Neural cell (in vitro differentiated cells): ENCODE measurements around the gene CUX1. TPM values are rescaled to one million over a fixed set of nuclear protein-coding genes. Genes with fewer than 3 reads are reported as not detected.

Experiments used
- H2AFZ ChIP-seq: fragments of 200-600, 300-800 bp; sonication (generic), shearing (Covaris generic); 2 replicates; pipeline ENCODE4 v1.6.0; 2014; ENCODE audit warnings: low read depth, mild to moderate bottlenecking, antibody characterized with exemption, low read length, moderate library complexity
- H3F3A ChIP-seq: fragments of 200-600 bp; shearing (Covaris generic); 2 replicates; pipeline ENCODE4 v1.6.1; 2016; ENCODE audit warnings: mild to moderate bottlenecking, moderate library complexity, mixed read lengths, antibody characterized with exemption, low read length; ENCODE audit not compliant: insufficient read depth, poor library complexity, severe bottlenecking
- H3K27ac ChIP-seq: fragments of 200-600, 300-800 bp; sonication (generic), shearing (Covaris generic); 2 replicates; pipeline ENCODE4 v1.5.1; 2014; ENCODE audit warnings: mild to moderate bottlenecking, low read length, moderate library complexity
- H3K27me3 ChIP-seq: fragments of 300-800, 200-600 bp; sonication (generic), shearing (Covaris generic); 2 replicates; pipeline ENCODE4 v1.6.0; 2014; ENCODE audit warnings: mild to moderate bottlenecking, low read depth, low read length, moderate library complexity; ENCODE audit not compliant: insufficient read depth
- H3K36me3 ChIP-seq: fragments of 300-800, 200-600 bp; sonication (generic), shearing (Covaris generic); 2 replicates; pipeline ENCODE4 v1.5.1; 2014; ENCODE audit warnings: mild to moderate bottlenecking, antibody characterized with exemption, low read length, moderate library complexity; ENCODE audit not compliant: insufficient read depth
- H3K4me2 ChIP-seq: fragments of 300-800, 200-600 bp; sonication (generic), shearing (Covaris generic); 2 replicates; pipeline ENCODE4 v1.6.0; 2014; ENCODE audit warnings: mild to moderate bottlenecking, low read length
- H3K4me3 ChIP-seq: fragments of 300-800, 200-600 bp; sonication (generic), shearing (Covaris generic); 2 replicates; pipeline ENCODE4 v1.5.1; 2014; ENCODE audit warnings: mild to moderate bottlenecking, low read length, moderate library complexity
- H3K79me2 ChIP-seq: fragments of 200-600 bp; shearing (Covaris generic); replicated peaks from 2 replicates; pipeline ENCODE4 v1.6.0; 2014; ENCODE audit warnings: mild to moderate bottlenecking, low read length, moderate library complexity; ENCODE audit not compliant: insufficient read depth
- H3K9ac ChIP-seq: fragments of 300-800, 200-600 bp; sonication (generic), shearing (Covaris generic); 2 replicates; pipeline ENCODE4 v1.6.1; 2016; ENCODE audit warnings: mild to moderate bottlenecking, low read length, mixed read lengths
- H3K9me2 ChIP-seq: fragments of 200-600 bp; shearing (Covaris generic); 2 replicates; pipeline ENCODE4 v1.6.1; 2016; ENCODE audit warnings: mild to moderate bottlenecking, low read length, mixed read lengths; ENCODE audit not compliant: insufficient read depth
- H3K9me3 ChIP-seq: fragments of 200-600, 300-800 bp; sonication (generic), shearing (Covaris generic); 2 replicates; pipeline ENCODE4 v1.6.1; 2016; ENCODE audit warnings: mild to moderate bottlenecking, mixed run types, low read length, moderate library complexity, mixed read lengths
- H4K20me1 ChIP-seq: fragments of 200-600 bp; shearing (Covaris generic); 2 replicates; pipeline ENCODE4 v1.6.1; 2016; ENCODE audit warnings: mild to moderate bottlenecking, mixed run types; ENCODE audit not compliant: insufficient read depth
- EP300 ChIP-seq: fragments of 450-650 bp; conservative IDR thresholded peaks from 2 replicates; pipeline ENCODE4 v1.6.1; 2014; ENCODE audit warnings: antibody characterized with exemption, mild to moderate bottlenecking, moderate library complexity; ENCODE audit not compliant: poor library complexity, severe bottlenecking
- EZH2 ChIP-seq: fragments of 200-600, 300-800 bp; shearing (Covaris generic), sonication (generic); IDR thresholded peaks from 2 replicates; pipeline ENCODE4 v1.6.1; 2014; ENCODE audit warnings: antibody characterized with exemption, low read length, borderline replicate concordance, mild to moderate bottlenecking; ENCODE audit not compliant: insufficient read depth, poor library complexity, severe bottlenecking
- MXI1 ChIP-seq: fragments of 450-650 bp; conservative IDR thresholded peaks from 2 replicates; pipeline ENCODE4 v1.6.1; 2014; ENCODE audit warnings: antibody characterized with exemption, mild to moderate bottlenecking; ENCODE audit not compliant: poor library complexity, severe bottlenecking
- POLR2AphosphoS5 ChIP-seq: IDR thresholded peaks from 2 replicates; pipeline ENCODE4 v1.6.1; 2012
- RAD21 ChIP-seq: fragments of 450-650 bp; conservative IDR thresholded peaks from 2 replicates; pipeline ENCODE4 v1.6.1; 2014; ENCODE audit warnings: antibody characterized with exemption, mild to moderate bottlenecking, moderate library complexity
- SMC3 ChIP-seq: fragments of 450-650 bp; conservative IDR thresholded peaks from 2 replicates; pipeline ENCODE4 v1.6.1; 2014; ENCODE audit warnings: antibody characterized with exemption, mild to moderate bottlenecking, moderate library complexity; ENCODE audit not compliant: poor library complexity
- TAF1 ChIP-seq: IDR thresholded peaks from 2 replicates; pipeline ENCODE4 v1.6.1; 2012; ENCODE audit warnings: low read depth
- polyA plus RNA-seq: library from polyadenylated mRNA; depleted of rRNA; stranded (reverse); fragments of >200 nt; gene quantifications from 2 replicates; pipeline ENCODE4 v1.2.3, GENCODE V29; 2014
- TF ChIP-seq, protein P1 (sequence below): fragments of 450-650 bp; IDR thresholded peaks from 2 replicates; pipeline ENCODE4 v1.5.1; 2014; ENCODE audit warnings: antibody characterized with exemption, mild to moderate bottlenecking, moderate library complexity; ENCODE audit not compliant: poor library complexity, severe bottlenecking

The CUX1 gene
- polyA plus RNA-seq, 1 donor from 2014 or later, result 26.6 TPM

DNA sequence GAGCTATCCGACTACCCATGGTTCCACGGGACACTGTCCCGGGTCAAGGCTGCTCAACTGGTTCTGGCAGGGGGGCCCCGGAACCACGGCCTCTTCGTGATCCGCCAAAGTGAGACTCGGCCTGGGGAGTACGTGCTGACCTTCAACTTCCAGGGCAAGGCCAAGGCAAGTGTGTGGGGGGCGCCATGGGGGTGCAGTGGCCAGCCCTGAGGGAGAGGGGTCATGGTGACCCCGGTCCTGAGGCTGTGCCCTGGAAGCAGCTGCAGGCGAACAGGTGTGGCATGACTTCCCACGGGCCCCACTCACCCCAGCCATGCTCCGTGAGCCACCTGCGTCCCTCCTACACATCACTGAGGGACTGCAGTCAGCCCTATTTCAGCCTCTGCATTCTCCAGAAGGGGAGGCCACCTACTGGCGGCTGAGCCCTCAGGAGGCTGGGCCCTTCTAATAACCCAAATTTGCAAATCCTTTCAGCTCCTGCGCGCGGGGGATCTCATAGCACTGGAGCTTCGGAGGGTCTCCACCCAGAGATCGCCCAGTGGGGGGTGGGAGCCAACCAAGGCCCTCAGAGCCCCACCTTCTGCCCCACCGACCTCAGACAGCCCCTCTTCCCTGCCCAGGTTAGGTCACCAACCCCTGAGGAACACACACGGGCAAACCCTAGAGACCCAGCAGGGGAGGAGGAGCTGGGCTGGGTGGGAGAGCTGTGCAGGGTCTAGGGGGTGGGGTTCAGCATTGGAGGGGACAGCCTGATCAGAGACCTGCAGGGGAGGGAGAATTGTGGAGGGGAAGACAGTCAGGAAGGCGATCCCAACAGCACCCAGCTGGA is 500.0 kb downstream of the CUX1 start:
- H3K4me2 ChIP-seq, result no peak overlapping the region
- no peaks in the 10 kb centered on the region for H3K9me2 ChIP-seq
- no peaks in the 10 kb centered on the region for H4K20me1 ChIP-seq
- no peak overlapping the region for H3K27ac ChIP-seq
- TF ChIP-seq, protein P1, sequence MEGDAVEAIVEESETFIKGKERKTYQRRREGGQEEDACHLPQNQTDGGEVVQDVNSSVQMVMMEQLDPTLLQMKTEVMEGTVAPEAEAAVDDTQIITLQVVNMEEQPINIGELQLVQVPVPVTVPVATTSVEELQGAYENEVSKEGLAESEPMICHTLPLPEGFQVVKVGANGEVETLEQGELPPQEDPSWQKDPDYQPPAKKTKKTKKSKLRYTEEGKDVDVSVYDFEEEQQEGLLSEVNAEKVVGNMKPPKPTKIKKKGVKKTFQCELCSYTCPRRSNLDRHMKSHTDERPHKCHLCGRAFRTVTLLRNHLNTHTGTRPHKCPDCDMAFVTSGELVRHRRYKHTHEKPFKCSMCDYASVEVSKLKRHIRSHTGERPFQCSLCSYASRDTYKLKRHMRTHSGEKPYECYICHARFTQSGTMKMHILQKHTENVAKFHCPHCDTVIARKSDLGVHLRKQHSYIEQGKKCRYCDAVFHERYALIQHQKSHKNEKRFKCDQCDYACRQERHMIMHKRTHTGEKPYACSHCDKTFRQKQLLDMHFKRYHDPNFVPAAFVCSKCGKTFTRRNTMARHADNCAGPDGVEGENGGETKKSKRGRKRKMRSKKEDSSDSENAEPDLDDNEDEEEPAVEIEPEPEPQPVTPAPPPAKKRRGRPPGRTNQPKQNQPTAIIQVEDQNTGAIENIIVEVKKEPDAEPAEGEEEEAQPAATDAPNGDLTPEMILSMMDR, result no peak
- TF ChIP-seq RAD21 (no peak), MXI1 (no peak), SMC3 (no peak), POLR2AphosphoS5 (no peak), TAF1 (no peak)
- H3F3A ChIP-seq, result no peaks in the 10 kb centered on the region
- H3K9ac ChIP-seq, result no peak overlapping the region
- H3K79me2 ChIP-seq, result no peaks in the 10 kb centered on the region
- no peaks in the 10 kb centered on the region for H3K36me3 ChIP-seq
- no peaks in the 10 kb centered on the region for H3K9me3 ChIP-seq
- no peak overlapping the region for H3K4me3 ChIP-seq
- no peaks in the 10 kb centered on the region for H3K27me3 ChIP-seq
- no peak overlapping the region for H2AFZ ChIP-seq

- Histone ChIP-seq H3K4me3 (no peak overlapping the region), H3K9me2 (no peaks in the 10 kb centered on the region), H3K27me3 (no peaks in the 10 kb centered on the region), H3K27ac (no peak overlapping the region), H3K79me2 (no peaks in the 10 kb centered on the region), H3K36me3 (no peaks in the 10 kb centered on the region), H4K20me1 (no peaks in the 10 kb centered on the region), H3K4me2 (no peak overlapping the region), H3K9ac (no peak overlapping the region), H3K9me3 (no peaks in the 10 kb centered on the region), H2AFZ (no peak overlapping the region), H3F3A (no peaks in the 10 kb centered on the region)
- TF ChIP-seq TAF1, result no peak
Observed at GRCh38 chr7:102318482-102318971, 501.1 kb downstream of the CUX1 start.

DNA sequence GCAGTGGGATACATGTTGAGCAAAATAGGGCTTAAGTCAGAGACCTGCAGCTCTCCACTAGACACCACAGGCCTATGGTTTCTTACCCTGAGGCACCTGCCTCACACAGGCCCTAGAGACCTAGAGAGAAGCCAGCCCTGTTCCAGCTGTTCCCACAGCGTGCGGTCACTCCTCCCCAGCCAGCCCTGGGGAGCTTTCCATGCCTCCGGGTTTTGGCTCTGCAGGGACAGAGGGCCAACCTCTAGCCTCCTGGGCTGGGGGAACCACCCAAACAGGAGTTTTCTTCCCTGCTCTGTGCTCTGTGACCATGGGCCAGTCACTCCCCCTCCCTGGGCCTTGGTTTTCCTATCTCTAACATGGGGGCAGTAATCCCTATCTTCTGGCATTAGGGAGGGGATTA is 502.2 kb downstream of the CUX1 start:
- Histone ChIP-seq H3K9me2 (no peaks in the 10 kb centered on the region), H2AFZ (no peak overlapping the region), H3K36me3 (no peaks in the 10 kb centered on the region)

More for the DNA sequence above, 502.2 kb downstream of the CUX1 start:
- H3K27ac ChIP-seq, result no peak overlapping the region
- no peaks in the 10 kb centered on the region for H3K9me3 ChIP-seq
- H4K20me1 ChIP-seq, result no peaks in the 10 kb centered on the region
- H3K4me2 ChIP-seq, result no peak overlapping the region
- no peaks in the 10 kb centered on the region for H3K27me3 ChIP-seq
- no peaks in the 10 kb centered on the region for H3F3A ChIP-seq
- H3K79me2 ChIP-seq, result no peaks in the 10 kb centered on the region
- no peak overlapping the region for H3K9ac ChIP-seq
- H3K4me3 ChIP-seq, result no peak overlapping the region
- TF ChIP-seq EZH2 (no peak), EP300 (no peak), POLR2AphosphoS5 (no peak), TAF1 (no peak), SMC3 (no peak), RAD21 (no peak), MXI1 (no peak)
- TF ChIP-seq, protein P1, result no peak
